Chondrocyte (in vitro differentiated cells): Measurements from ENCODE around the gene CMTM3. TPM values are rescaled to one million over a fixed set of nuclear protein-coding genes. Genes with fewer than 3 reads are reported as not detected.

Source experiments
- DNase-seq: peaks from one replicate; pipeline ENCODE4 v3.0.0; 2021; ENCODE audit warnings: mixed read lengths, low spot score
- H3K27ac Mint-ChIP-seq: one replicate; pipeline ENCODE4 v1.8.0; 2021; ENCODE audit warnings: mild to moderate bottlenecking, moderate library complexity, mixed read lengths; ENCODE audit not compliant: unreplicated experiment
- H3K27me3 Mint-ChIP-seq: 2 replicates; pipeline ENCODE4 v1.8.0; 2021; ENCODE audit warnings: low read depth, mixed read lengths
- H3K36me3 Mint-ChIP-seq: 2 replicates; pipeline ENCODE4 v1.8.0; 2021; ENCODE audit warnings: low read depth, mixed read lengths
- H3K4me1 Mint-ChIP-seq: 2 replicates; pipeline ENCODE4 v1.8.0; 2021; ENCODE audit warnings: low read depth, mild to moderate bottlenecking, mixed read lengths
- H3K4me3 Mint-ChIP-seq: one replicate; pipeline ENCODE4 v1.8.0; 2021; ENCODE audit warnings: mild to moderate bottlenecking, moderate library complexity, mixed read lengths; ENCODE audit not compliant: unreplicated experiment
- H3K9me3 Mint-ChIP-seq: 2 replicates; pipeline ENCODE4 v1.8.0; 2021; ENCODE audit warnings: low read depth, mixed read lengths
- total RNA-seq: library from RNA; stranded (reverse); gene quantifications from 3 replicates; pipeline ENCODE4 v1.2.1, GENCODE V29; 2021
- TF ChIP-seq, protein P1 (sequence below): fragments of 200-600 bp; sonication (generic); IDR thresholded peaks from 2 replicates; pipeline ENCODE4 v1.5.0; 2021; ENCODE audit warnings: antibody characterized with exemption, mild to moderate bottlenecking, moderate library complexity

The CMTM3 gene
- total RNA-seq, 1 donor from 2014 or later: 76.5 TPM

DNA sequence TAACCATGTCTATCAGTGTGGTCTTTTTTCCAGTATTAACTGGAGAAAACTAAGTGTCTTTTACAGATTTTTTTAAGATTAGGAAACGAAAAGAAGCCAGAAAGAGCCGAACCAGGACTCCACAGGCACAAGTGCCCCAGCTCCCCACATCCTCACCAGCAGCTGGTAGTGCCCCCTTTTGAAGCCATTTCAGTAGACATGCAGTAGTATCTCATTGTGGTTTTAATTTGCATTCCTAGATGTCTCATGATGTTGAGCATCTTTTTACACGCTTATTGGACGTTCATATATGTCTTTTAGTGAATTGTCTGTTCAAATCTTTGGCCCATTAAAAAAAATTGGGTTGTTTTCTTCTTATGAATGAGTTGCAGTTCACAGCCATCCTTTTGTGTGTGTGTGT lies 4.8 kb upstream of the CMTM3 start:
- H3K4me3 Mint-ChIP-seq: no peak overlapping the region
- no peak overlapping the region for H3K27ac Mint-ChIP-seq
- no peak for DNase-seq
- H3K36me3 Mint-ChIP-seq: no peaks in the 10 kb centered on the region
- peaks cover 7% of the 10 kb centered on the region for H3K4me1 Mint-ChIP-seq
- TF ChIP-seq, protein P1, sequence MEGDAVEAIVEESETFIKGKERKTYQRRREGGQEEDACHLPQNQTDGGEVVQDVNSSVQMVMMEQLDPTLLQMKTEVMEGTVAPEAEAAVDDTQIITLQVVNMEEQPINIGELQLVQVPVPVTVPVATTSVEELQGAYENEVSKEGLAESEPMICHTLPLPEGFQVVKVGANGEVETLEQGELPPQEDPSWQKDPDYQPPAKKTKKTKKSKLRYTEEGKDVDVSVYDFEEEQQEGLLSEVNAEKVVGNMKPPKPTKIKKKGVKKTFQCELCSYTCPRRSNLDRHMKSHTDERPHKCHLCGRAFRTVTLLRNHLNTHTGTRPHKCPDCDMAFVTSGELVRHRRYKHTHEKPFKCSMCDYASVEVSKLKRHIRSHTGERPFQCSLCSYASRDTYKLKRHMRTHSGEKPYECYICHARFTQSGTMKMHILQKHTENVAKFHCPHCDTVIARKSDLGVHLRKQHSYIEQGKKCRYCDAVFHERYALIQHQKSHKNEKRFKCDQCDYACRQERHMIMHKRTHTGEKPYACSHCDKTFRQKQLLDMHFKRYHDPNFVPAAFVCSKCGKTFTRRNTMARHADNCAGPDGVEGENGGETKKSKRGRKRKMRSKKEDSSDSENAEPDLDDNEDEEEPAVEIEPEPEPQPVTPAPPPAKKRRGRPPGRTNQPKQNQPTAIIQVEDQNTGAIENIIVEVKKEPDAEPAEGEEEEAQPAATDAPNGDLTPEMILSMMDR: no peak
- H3K9me3 Mint-ChIP-seq: no peaks in the 10 kb centered on the region
- no peaks in the 10 kb centered on the region for H3K27me3 Mint-ChIP-seq

GRCh38 chr16:66600477-66600876 lies 4.0 kb upstream of the CMTM3 start:
- Mint-ChIP-seq H3K27me3 (no peaks in the 10 kb centered on the region), H3K4me3 (no peak overlapping the region), H3K27ac (no peak overlapping the region), H3K9me3 (no peaks in the 10 kb centered on the region), H3K36me3 (no peaks in the 10 kb centered on the region), H3K4me1 (peaks cover 7% of the 10 kb centered on the region)
- TF ChIP-seq, protein P1: no peak
- DNase-seq: no peak

GRCh38 chr16:66601471-66601870 lies 3.0 kb upstream of the CMTM3 start:
- DNase-seq: no peak
- no peak overlapping the region for H3K4me3 Mint-ChIP-seq
- H3K27ac Mint-ChIP-seq: no peak overlapping the region
- no peaks in the 10 kb centered on the region for H3K36me3 Mint-ChIP-seq
- no peaks in the 10 kb centered on the region for H3K9me3 Mint-ChIP-seq
- H3K27me3 Mint-ChIP-seq: no peaks in the 10 kb centered on the region
- H3K4me1 Mint-ChIP-seq: peaks cover 13% of the 10 kb centered on the region
- TF ChIP-seq, protein P1: no peak

DNA sequence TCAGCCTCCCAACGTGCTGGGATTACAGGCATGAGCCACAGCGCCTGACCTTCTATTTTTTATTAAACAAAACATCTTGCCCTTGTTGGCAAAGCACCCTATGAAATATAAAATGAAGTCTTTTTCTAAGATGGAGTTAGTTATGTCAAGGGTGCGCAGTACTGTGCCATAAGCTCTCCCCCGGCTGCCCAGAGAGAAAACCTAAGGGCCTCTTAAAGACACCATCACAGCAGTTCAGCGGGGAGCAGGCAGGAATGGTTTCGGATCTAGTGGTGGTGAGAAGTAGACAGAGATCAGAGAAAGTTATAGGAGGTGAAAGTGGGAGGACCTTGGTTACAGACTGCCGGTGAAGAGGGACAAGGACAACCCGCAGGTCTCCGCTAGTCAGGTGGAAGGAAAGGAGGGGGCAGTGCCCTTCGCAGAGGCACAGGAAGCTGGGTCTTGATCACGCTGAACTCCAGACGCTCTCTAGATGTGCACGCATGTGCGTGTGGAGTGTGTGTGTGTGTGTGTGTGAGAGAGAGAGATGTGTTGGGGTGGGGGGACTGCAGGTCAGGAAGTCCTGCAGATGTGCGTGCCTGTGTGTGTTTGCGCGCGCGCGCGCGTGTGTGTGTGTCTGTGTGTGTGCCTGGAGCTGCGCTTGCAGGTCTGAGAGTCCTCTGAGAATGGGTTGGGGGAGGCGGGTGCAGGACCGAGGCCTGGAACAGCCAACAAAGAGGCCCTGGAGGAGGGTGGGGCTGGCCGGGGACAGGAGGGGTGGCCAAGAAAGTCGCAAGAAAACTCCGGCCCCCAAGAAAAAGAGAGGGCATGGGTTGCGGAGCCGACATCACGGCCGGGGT lies 748 bp upstream of the CMTM3 start:
- Mint-ChIP-seq H3K36me3 (no peaks in the 10 kb centered on the region), H3K9me3 (no peaks in the 10 kb centered on the region), H3K4me3 (peak overlapping the region; percentile 96), H3K4me1 (peaks cover 34% of the 10 kb centered on the region), H3K27me3 (no peaks in the 10 kb centered on the region), H3K27ac (peak overlapping the region; percentile 97)
- TF ChIP-seq, protein P1: no peak
- no peak for DNase-seq

GRCh38 chr16:66605177-66605978 lies 874 bp downstream of the CMTM3 start:
- Mint-ChIP-seq H3K27me3 (no peaks in the 10 kb centered on the region), H3K27ac (no peak overlapping the region)
- TF ChIP-seq, protein P1: peak; percentile 70

More at GRCh38 chr16:66605177-66605978, 874 bp downstream of the CMTM3 start:
- Mint-ChIP-seq H3K4me3 (peak overlapping the region; percentile 96), H3K36me3 (peaks cover 8% of the 10 kb centered on the region), H3K9me3 (no peaks in the 10 kb centered on the region), H3K4me1 (peaks cover 37% of the 10 kb centered on the region)
- DNase-seq: no peak
